GM23338 (cell line): Measurements from ENCODE around the gene PARD3.

Experiments
- CREB1 ChIP-seq: fragments of 250-450 bp; sonication (Bioruptor Pico); IDR thresholded peaks from 2 replicates; pipeline ENCODE4 v1.5.0; 2020; ENCODE audit warnings: low read depth, mild to moderate bottlenecking, moderate library complexity
- CTCF ChIP-seq, 2 experiments: fragments of 200-600 bp in 1 of 2; sonication (generic) in 1 of 2; conservative IDR thresholded peaks; 2 replicates each; pipeline versions ENCODE4 v1.5.1 to v1.6.1; 2016 to 2017; ENCODE audit warnings: antibody characterized with exemption in 2 of 2, low read depth in 2 of 2, mild to moderate bottlenecking in 2 of 2, moderate library complexity in 1 of 2
- EZH2 ChIP-seq: fragments of 200-600 bp; sonication (generic); IDR thresholded peaks from one replicate; pipeline ENCODE4 v1.8.0; 2017; ENCODE audit warnings: antibody characterized with exemption, mild to moderate bottlenecking, low read depth; ENCODE audit not compliant: unreplicated experiment
- EZH2phosphoT487 ChIP-seq: fragments of 200-600 bp; sonication (generic); IDR thresholded peaks from one replicate; pipeline ENCODE4 v1.8.1; 2018; ENCODE audit warnings: antibody characterized with exemption; ENCODE audit not compliant: unreplicated experiment
- JUNB ChIP-seq: IDR thresholded peaks from one replicate; pipeline ENCODE4 v1.6.1; 2016; ENCODE audit warnings: antibody characterized with exemption; ENCODE audit not compliant: unreplicated experiment
- POLR2AphosphoS5 ChIP-seq: IDR thresholded peaks from 2 replicates; pipeline ENCODE4 v1.6.1; 2016; ENCODE audit warnings: antibody characterized with exemption, low read depth
- REST ChIP-seq: IDR thresholded peaks from one replicate; pipeline ENCODE4 v1.6.1; 2018; ENCODE audit warnings: antibody characterized with exemption; ENCODE audit not compliant: unreplicated experiment

GRCh38 chr10:34408956-34409355, 406.1 kb downstream of the PARD3 start:
- no peak for TF ChIP-seq REST
- no peak for TF ChIP-seq CTCF (conservative IDR thresholded peaks at IDR 0.05; ENCODE audit: low read depth in 2 of 2)
- no peak for TF ChIP-seq EZH2
- no peak for TF ChIP-seq POLR2AphosphoS5
- TF ChIP-seq JUNB, result no peak
- TF ChIP-seq CREB1 (CRISPR knock-in tag), result no peak
- TF ChIP-seq EZH2phosphoT487, result no peak
